GM12865 (cell line): ENCODE data around the gene FBXO11.
A peak's percentile ranks its signal among the peaks of the same experiment; 100 is the strongest.

ENCODE experiments used
- DNase-seq: peaks from one replicate; pipeline ENCODE4 v3.0.0; 2010; ENCODE audit warnings: low read depth
- H3K4me3 ChIP-seq: 2 replicates; pipeline ENCODE4 v1.5.1; 2011; ENCODE audit warnings: mild to moderate bottlenecking, low read depth, low read length, control low read depth
- TF ChIP-seq, protein P1 (sequence below): IDR thresholded peaks from 2 replicates; pipeline ENCODE4 v1.5.1; 2011; ENCODE audit warnings: low read length, control low read depth, low read depth, inconsistent platforms; ENCODE audit not compliant: insufficient read depth; ENCODE audit errors: missing control alignments

FBXO11 gene

DNA sequence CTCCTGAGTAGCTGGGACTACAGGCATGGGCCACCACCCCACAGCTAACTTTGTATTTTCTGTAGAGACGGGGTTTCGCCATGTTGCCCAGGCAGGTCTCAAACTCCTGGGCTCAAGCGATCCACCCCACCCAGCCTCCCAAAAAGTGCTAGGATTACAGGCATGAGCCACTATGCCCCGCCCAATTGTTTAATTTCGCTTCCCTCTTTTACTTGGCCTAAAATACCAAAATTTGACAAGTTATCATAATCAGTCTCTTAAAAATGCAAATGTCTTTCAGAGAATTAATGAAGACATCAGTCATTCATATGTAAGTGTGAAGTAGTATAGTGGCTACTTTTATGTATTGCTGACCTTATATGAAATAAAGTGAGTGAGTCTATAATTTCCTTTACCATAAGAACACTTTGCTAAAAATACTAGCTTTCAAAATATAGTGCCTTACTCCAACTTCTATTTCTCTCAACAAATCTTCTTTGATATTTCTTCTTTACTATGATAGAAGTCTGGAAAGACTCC, 9.8 kb downstream of the FBXO11 start:
- H3K4me3 ChIP-seq: no peak overlapping the region
- TF ChIP-seq, protein P1, sequence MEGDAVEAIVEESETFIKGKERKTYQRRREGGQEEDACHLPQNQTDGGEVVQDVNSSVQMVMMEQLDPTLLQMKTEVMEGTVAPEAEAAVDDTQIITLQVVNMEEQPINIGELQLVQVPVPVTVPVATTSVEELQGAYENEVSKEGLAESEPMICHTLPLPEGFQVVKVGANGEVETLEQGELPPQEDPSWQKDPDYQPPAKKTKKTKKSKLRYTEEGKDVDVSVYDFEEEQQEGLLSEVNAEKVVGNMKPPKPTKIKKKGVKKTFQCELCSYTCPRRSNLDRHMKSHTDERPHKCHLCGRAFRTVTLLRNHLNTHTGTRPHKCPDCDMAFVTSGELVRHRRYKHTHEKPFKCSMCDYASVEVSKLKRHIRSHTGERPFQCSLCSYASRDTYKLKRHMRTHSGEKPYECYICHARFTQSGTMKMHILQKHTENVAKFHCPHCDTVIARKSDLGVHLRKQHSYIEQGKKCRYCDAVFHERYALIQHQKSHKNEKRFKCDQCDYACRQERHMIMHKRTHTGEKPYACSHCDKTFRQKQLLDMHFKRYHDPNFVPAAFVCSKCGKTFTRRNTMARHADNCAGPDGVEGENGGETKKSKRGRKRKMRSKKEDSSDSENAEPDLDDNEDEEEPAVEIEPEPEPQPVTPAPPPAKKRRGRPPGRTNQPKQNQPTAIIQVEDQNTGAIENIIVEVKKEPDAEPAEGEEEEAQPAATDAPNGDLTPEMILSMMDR: no peak

DNA sequence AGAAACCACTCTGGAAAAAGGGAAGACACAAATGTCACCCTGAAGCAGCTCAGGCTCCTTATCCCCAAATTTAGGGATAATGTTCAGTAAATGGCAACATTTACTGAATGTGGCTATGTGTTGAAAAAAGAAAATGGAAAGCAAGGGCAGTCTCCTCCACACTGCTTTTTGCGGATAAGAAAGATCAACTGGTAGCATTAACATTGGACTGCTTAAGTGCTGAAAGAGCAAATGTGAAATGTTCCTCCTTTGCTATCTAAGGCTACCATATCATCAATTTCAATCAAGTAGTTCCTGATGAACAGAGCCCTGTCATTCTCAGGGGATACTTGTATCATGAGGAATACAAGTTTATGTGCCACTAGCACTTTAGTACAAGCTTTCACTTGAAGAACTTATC, 12.5 kb downstream of the FBXO11 start:
- DNase-seq: no peak
- TF ChIP-seq, protein P1: no peak
- no peak overlapping the region for H3K4me3 ChIP-seq

More for the DNA sequence above, 9.8 kb downstream of the FBXO11 start:
- no peak for DNase-seq

DNA sequence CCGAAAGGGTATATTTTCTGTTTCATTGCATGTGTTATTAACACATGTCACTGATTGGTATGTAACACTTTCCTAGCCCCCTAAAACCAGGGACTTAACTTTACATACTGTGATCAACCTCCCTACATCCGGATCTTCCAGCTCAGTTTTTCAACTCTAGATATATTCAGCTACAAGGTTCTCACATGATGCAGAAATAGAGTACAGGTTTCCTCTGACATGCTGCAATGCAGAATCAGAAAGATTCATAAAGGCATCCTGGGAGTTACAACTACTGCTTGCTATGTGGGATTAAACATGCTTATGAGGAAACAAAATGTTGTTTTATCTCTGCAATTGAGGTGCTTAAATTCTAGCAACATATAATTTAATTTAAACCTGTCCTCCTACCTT, 14.0 kb downstream of the FBXO11 start:
- TF ChIP-seq, protein P1: no peak
- peak; percentile 16 for DNase-seq
- H3K4me3 ChIP-seq: no peak overlapping the region

- TF ChIP-seq, protein P1: no peak
- H3K4me3 ChIP-seq: no peak overlapping the region
- no peak for DNase-seq
Observed at GRCh38 chr2:47891369-47892337, 14.6 kb downstream of the FBXO11 start.

DNA sequence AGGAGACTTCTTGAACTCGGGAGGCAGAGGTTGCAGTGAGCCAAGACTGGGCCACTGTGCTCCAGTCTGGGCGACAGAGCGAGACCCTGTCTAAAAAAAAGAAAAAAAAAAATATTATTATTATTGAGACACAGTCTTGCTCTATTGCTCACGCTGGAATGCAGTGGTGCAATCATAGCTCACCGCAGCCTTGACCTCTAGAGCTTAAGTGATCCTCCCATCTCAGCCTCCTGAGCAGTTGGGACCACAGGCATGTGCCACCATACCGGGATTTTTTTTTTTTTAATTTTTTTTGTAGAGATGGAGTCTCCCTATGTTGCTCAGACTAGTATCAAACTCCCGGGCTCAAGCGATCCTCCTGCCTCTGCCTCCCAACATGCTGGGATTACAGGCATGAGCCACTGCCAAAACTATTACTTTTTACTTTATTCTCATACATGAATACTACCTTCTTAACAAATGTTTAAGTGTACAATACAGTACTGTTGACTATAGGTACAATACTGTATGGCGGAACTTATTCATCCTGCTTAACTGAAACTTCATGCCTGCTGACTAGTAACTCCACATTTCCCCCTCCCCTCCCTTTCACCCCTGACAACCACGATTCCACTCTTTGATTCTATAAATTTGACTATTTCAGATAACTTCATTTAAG, 15.5 kb downstream of the FBXO11 start:
- no peak for DNase-seq
- TF ChIP-seq, protein P1: no peak
- no peak overlapping the region for H3K4me3 ChIP-seq

- no peak overlapping the region for H3K4me3 ChIP-seq
- TF ChIP-seq, protein P1: no peak
Observed at GRCh38 chr2:47888581-47889280, 17.6 kb downstream of the FBXO11 start.

More at GRCh38 chr2:47888581-47889280, 17.6 kb downstream of the FBXO11 start:
- DNase-seq: no peak
